ENCODE data around the gene GPRC6A. TPM values are rescaled to one million over a fixed set of nuclear protein-coding genes. Genes with fewer than 3 reads are reported as not detected.
A peak's percentile ranks its signal among the peaks of the same experiment; 100 is the strongest.
"Not testable (repeated sequence)": the region's sequence is repeated elsewhere in the genome, so short reads cannot be mapped to it uniquely, and the experiment has no call there.

The GPRC6A gene
- total RNA-seq, 2 donors from 2014 or later: not detected

- ATAC-seq (replicated peaks); H3K36me3 Mint-ChIP-seq (ENCODE audit: low read depth); H3K4me3 Mint-ChIP-seq; H3K27ac Mint-ChIP-seq; H3K27me3 Mint-ChIP-seq; H3K4me1 Mint-ChIP-seq; H3K9me3 Mint-ChIP-seq: not testable (repeated sequence)
These were observed 12.5 kb downstream of the GPRC6A start for GRCh38 chr6:116816336-116816735.

- Mint-ChIP-seq H3K4me3 (no peak overlapping the region), H3K4me1 (no peaks in the 10 kb centered on the region), H3K27ac (no peak overlapping the region), H3K9me3 (peaks cover 9% of the 10 kb centered on the region), H3K27me3 (peaks cover 17% of the 10 kb centered on the region), H3K36me3 (ENCODE audit: low read depth) (no peaks in the 10 kb centered on the region)
- no peak for ATAC-seq (replicated peaks)
These were observed 16.7 kb downstream of the GPRC6A start for GRCh38 chr6:116812051-116812650.

GRCh38 chr6:116801971-116802370, 26.9 kb downstream of the GPRC6A start:
- no peak overlapping the region for H3K4me3 Mint-ChIP-seq
- H3K27ac Mint-ChIP-seq: no peak overlapping the region
- H3K9me3 Mint-ChIP-seq: no peaks in the 10 kb centered on the region
- H3K27me3 Mint-ChIP-seq: peaks cover 46% of the 10 kb centered on the region
- H3K36me3 Mint-ChIP-seq (ENCODE audit: low read depth): no peaks in the 10 kb centered on the region
- no peaks in the 10 kb centered on the region for H3K4me1 Mint-ChIP-seq
- ATAC-seq (replicated peaks): no peak

- Mint-ChIP-seq H3K27me3 (peaks cover 37% of the 10 kb centered on the region), H3K9me3 (no peaks in the 10 kb centered on the region), H3K4me3 (no peak overlapping the region), H3K4me1 (no peaks in the 10 kb centered on the region), H3K27ac (no peak overlapping the region), H3K36me3 (ENCODE audit: low read depth) (no peaks in the 10 kb centered on the region)
- no peak for ATAC-seq (replicated peaks)
These were observed 28.9 kb downstream of the GPRC6A start for GRCh38 chr6:116799945-116800344.

- Mint-ChIP-seq H3K4me1 (no peaks in the 10 kb centered on the region), H3K27me3 (peaks cover 22% of the 10 kb centered on the region), H3K4me3 (no peak overlapping the region), H3K27ac (no peak overlapping the region), H3K9me3 (no peaks in the 10 kb centered on the region), H3K36me3 (ENCODE audit: low read depth) (no peaks in the 10 kb centered on the region)
- no peak for ATAC-seq (replicated peaks)
These were observed 31.3 kb downstream of the GPRC6A start for GRCh38 chr6:116797585-116797984.

- Mint-ChIP-seq H3K27ac (no peak overlapping the region), H3K4me1 (no peaks in the 10 kb centered on the region), H3K36me3 (ENCODE audit: low read depth) (no peaks in the 10 kb centered on the region), H3K9me3 (no peaks in the 10 kb centered on the region), H3K4me3 (no peak overlapping the region), H3K27me3 (peaks cover 8% of the 10 kb centered on the region)
- no peak for ATAC-seq (replicated peaks)
These were observed 35.7 kb downstream of the GPRC6A start for GRCh38 chr6:116793224-116793623.

- Mint-ChIP-seq H3K4me1 (no peaks in the 10 kb centered on the region), H3K27me3 (peaks cover 17% of the 10 kb centered on the region), H3K9me3 (no peaks in the 10 kb centered on the region), H3K4me3 (no peak overlapping the region), H3K27ac (no peak overlapping the region), H3K36me3 (ENCODE audit: low read depth) (no peaks in the 10 kb centered on the region)
- no peak for ATAC-seq (replicated peaks)
These were observed 45.0 kb downstream of the GPRC6A start for GRCh38 chr6:116783852-116784251.

- no peak for ATAC-seq (replicated peaks)
- Mint-ChIP-seq H3K27me3 (peaks cover 14% of the 10 kb centered on the region), H3K4me1 (no peaks in the 10 kb centered on the region), H3K4me3 (no peak overlapping the region), H3K36me3 (ENCODE audit: low read depth) (no peaks in the 10 kb centered on the region), H3K9me3 (no peaks in the 10 kb centered on the region), H3K27ac (no peak overlapping the region)
These were observed 49.2 kb downstream of the GPRC6A start for GRCh38 chr6:116779573-116780164.

GRCh38 chr6:116773886-116774285, 55.0 kb downstream of the GPRC6A start:
- no peak overlapping the region for H3K4me3 Mint-ChIP-seq
- H3K36me3 Mint-ChIP-seq (ENCODE audit: low read depth): no peaks in the 10 kb centered on the region
- ATAC-seq (replicated peaks): no peak
- H3K27me3 Mint-ChIP-seq: peaks cover 11% of the 10 kb centered on the region
- no peaks in the 10 kb centered on the region for H3K9me3 Mint-ChIP-seq
- no peak overlapping the region for H3K27ac Mint-ChIP-seq
- H3K4me1 Mint-ChIP-seq: no peaks in the 10 kb centered on the region

GRCh38 chr6:116772450-116772849, 56.4 kb downstream of the GPRC6A start:
- ATAC-seq (replicated peaks): no peak
- H3K4me1 Mint-ChIP-seq: no peaks in the 10 kb centered on the region
- no peak overlapping the region for H3K4me3 Mint-ChIP-seq
- H3K9me3 Mint-ChIP-seq: no peaks in the 10 kb centered on the region
- no peak overlapping the region for H3K27ac Mint-ChIP-seq
- no peaks in the 10 kb centered on the region for H3K36me3 Mint-ChIP-seq (ENCODE audit: low read depth)
- peaks cover 11% of the 10 kb centered on the region for H3K27me3 Mint-ChIP-seq

- peaks cover 42% of the 10 kb centered on the region for H3K27me3 Mint-ChIP-seq
- H3K27ac Mint-ChIP-seq: no peak overlapping the region
- no peaks in the 10 kb centered on the region for H3K36me3 Mint-ChIP-seq (ENCODE audit: low read depth)
- peaks cover 8% of the 10 kb centered on the region for H3K4me1 Mint-ChIP-seq
- no peaks in the 10 kb centered on the region for H3K9me3 Mint-ChIP-seq
- no peak overlapping the region for H3K4me3 Mint-ChIP-seq
- no peak for ATAC-seq (replicated peaks)
These were observed 61.2 kb downstream of the GPRC6A start for GRCh38 chr6:116767715-116768114.

- Mint-ChIP-seq H3K27me3 (peaks cover 47% of the 10 kb centered on the region), H3K36me3 (ENCODE audit: low read depth) (no peaks in the 10 kb centered on the region), H3K27ac (no peak overlapping the region), H3K4me1 (peaks cover 8% of the 10 kb centered on the region), H3K4me3 (peak overlapping the region; percentile 62), H3K9me3 (no peaks in the 10 kb centered on the region)
- ATAC-seq (replicated peaks): no peak
These were observed 62.2 kb downstream of the GPRC6A start for GRCh38 chr6:116766506-116767176.

- H3K27me3 Mint-ChIP-seq: peaks cover 48% of the 10 kb centered on the region
- peak within 1 kb of the TSS; percentile 62 for H3K4me3 Mint-ChIP-seq
- no peaks in the 10 kb centered on the region for H3K36me3 Mint-ChIP-seq (ENCODE audit: low read depth)
- no peaks in the 10 kb centered on the region for H3K9me3 Mint-ChIP-seq
- ATAC-seq (replicated peaks): no peak
- H3K4me1 Mint-ChIP-seq: peaks cover 8% of the 10 kb centered on the region
- no peak within 1 kb of the TSS for H3K27ac Mint-ChIP-seq
These were observed 63.7 kb downstream of the GPRC6A start, which contains the start of gene FAM162B for GRCh38 chr6:116764961-116765841. FAM162B (minus strand) TSS chr6:116765719; CDS start chr6:116765576, 143 bp downstream.

GRCh38 chr6:116764629-116764960, 64.3 kb downstream of the GPRC6A start:
- peak overlapping the region; percentile 28 for H3K4me3 Mint-ChIP-seq
- H3K4me1 Mint-ChIP-seq: peaks cover 8% of the 10 kb centered on the region
- H3K27ac Mint-ChIP-seq: no peak overlapping the region
- H3K36me3 Mint-ChIP-seq (ENCODE audit: low read depth): no peaks in the 10 kb centered on the region
- peaks cover 49% of the 10 kb centered on the region for H3K27me3 Mint-ChIP-seq
- ATAC-seq (replicated peaks): no peak
- H3K9me3 Mint-ChIP-seq: no peaks in the 10 kb centered on the region
